ENCODE results near the gene HMGXB4.

HMGXB4 gene

GRCh38 chr22:35299217-35299672 is 42.0 kb downstream of the HMGXB4 start:
- peak overlapping the region; percentile 35; the same call in 1 of the 2 replicates for H3K27ac ChIP-seq (ENCODE audit: low read depth, low read length)
- no peaks in the 10 kb centered on the region for H3K9me2 ChIP-seq (replicated peaks; ENCODE audit: control insufficient read depth, low read length)
- H3K4me3 ChIP-seq (ENCODE audit: low read length) = peak overlapping the region; percentile 96
- H3F3A ChIP-seq (ENCODE audit: control insufficient read depth, insufficient read depth) = peaks cover 36% of the 10 kb centered on the region
- no peaks in the 10 kb centered on the region for H3K27me3 ChIP-seq (ENCODE audit: control insufficient read depth, low read length)
- no peak for TF ChIP-seq EZH2phosphoT487 (IDR thresholded peaks at IDR 0.05; ENCODE audit: borderline replicate concordance, low read length)
- TF ChIP-seq, protein P1, sequence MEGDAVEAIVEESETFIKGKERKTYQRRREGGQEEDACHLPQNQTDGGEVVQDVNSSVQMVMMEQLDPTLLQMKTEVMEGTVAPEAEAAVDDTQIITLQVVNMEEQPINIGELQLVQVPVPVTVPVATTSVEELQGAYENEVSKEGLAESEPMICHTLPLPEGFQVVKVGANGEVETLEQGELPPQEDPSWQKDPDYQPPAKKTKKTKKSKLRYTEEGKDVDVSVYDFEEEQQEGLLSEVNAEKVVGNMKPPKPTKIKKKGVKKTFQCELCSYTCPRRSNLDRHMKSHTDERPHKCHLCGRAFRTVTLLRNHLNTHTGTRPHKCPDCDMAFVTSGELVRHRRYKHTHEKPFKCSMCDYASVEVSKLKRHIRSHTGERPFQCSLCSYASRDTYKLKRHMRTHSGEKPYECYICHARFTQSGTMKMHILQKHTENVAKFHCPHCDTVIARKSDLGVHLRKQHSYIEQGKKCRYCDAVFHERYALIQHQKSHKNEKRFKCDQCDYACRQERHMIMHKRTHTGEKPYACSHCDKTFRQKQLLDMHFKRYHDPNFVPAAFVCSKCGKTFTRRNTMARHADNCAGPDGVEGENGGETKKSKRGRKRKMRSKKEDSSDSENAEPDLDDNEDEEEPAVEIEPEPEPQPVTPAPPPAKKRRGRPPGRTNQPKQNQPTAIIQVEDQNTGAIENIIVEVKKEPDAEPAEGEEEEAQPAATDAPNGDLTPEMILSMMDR (IDR thresholded peaks at IDR 0.05; ENCODE audit: low read depth, low read length, poor library complexity, severe bottlenecking) = peak; percentile 21
- H3K4me1 ChIP-seq (ENCODE audit: control insufficient read depth, low read length) = peaks cover 13% of the 10 kb centered on the region
- H3K36me3 ChIP-seq (ENCODE audit: control insufficient read depth, low read length) = peaks cover 23% of the 10 kb centered on the region
- H3K79me2 ChIP-seq (ENCODE audit: control insufficient read depth, low read length) = 0 out of 2 replicates have a peak, but pooled peaks cover 3% of the 10 kb centered on the region
- no peaks in the 10 kb centered on the region for H4K20me1 ChIP-seq (ENCODE audit: control insufficient read depth, insufficient read depth, low read depth, low read length)
- no peaks in the 10 kb centered on the region for H3K9me3 ChIP-seq (ENCODE audit: control insufficient read depth, insufficient read depth, low read length)
- H3K4me2 ChIP-seq (ENCODE audit: low read length) = peak overlapping the region; percentile 100

GRCh38 chr22:35299673-35300499 is 42.6 kb downstream of the HMGXB4 start, which contains the start of gene TOM1:
Gene TOM1 (plus strand): TSS chr22:35299894. CDS start chr22:35299929, 35 bp downstream.
- no peaks in the 10 kb centered on the region for H3K9me3 ChIP-seq (ENCODE audit: control insufficient read depth, insufficient read depth, low read length)
- H3K4me3 ChIP-seq (ENCODE audit: low read length) = peak within 1 kb of the TSS; percentile 96
- H3K4me2 ChIP-seq (ENCODE audit: low read length) = peak within 1 kb of the TSS; percentile 100
- no peaks in the 10 kb centered on the region for H3K9me2 ChIP-seq (replicated peaks; ENCODE audit: control insufficient read depth, low read length)
- peaks cover 36% of the 10 kb centered on the region for H3F3A ChIP-seq (ENCODE audit: control insufficient read depth, insufficient read depth)
- peaks cover 13% of the 10 kb centered on the region for H3K4me1 ChIP-seq (ENCODE audit: control insufficient read depth, low read length)
- TF ChIP-seq EZH2phosphoT487 (IDR thresholded peaks at IDR 0.05; ENCODE audit: borderline replicate concordance, low read length) = no peak
- TF ChIP-seq, protein P1 (IDR thresholded peaks at IDR 0.05; ENCODE audit: low read depth, low read length, poor library complexity, severe bottlenecking) = no peak
- H3K79me2 ChIP-seq (ENCODE audit: control insufficient read depth, low read length) = 0 out of 2 replicates have a peak, but pooled peaks cover 3% of the 10 kb centered on the region
- H3K36me3 ChIP-seq (ENCODE audit: control insufficient read depth, low read length) = peaks cover 18% of the 10 kb centered on the region
- peak within 1 kb of the TSS; percentile 35; the same call in 1 of the 2 replicates for H3K27ac ChIP-seq (ENCODE audit: low read depth, low read length)
- no peaks in the 10 kb centered on the region for H4K20me1 ChIP-seq (ENCODE audit: control insufficient read depth, insufficient read depth, low read depth, low read length)
- no peaks in the 10 kb centered on the region for H3K27me3 ChIP-seq (ENCODE audit: control insufficient read depth, low read length)

- H3K9me3 ChIP-seq (ENCODE audit: control insufficient read depth, insufficient read depth, low read length) = no peaks in the 10 kb centered on the region
- peaks cover 23% of the 10 kb centered on the region for H3K4me1 ChIP-seq (ENCODE audit: control insufficient read depth, low read length)
- H3K27me3 ChIP-seq (ENCODE audit: control insufficient read depth, low read length) = no peaks in the 10 kb centered on the region
- no peak overlapping the region for H3K4me3 ChIP-seq (ENCODE audit: low read length)
- peaks cover 21% of the 10 kb centered on the region for H3F3A ChIP-seq (ENCODE audit: control insufficient read depth, insufficient read depth)
- no peak for TF ChIP-seq EZH2phosphoT487 (IDR thresholded peaks at IDR 0.05; ENCODE audit: borderline replicate concordance, low read length)
- TF ChIP-seq, protein P1 (IDR thresholded peaks at IDR 0.05; ENCODE audit: low read depth, low read length, poor library complexity, severe bottlenecking) = no peak
- H3K27ac ChIP-seq (ENCODE audit: low read depth, low read length) = no peak overlapping the region
- H3K79me2 ChIP-seq (ENCODE audit: control insufficient read depth, low read length) = 0 out of 2 replicates have a peak, but pooled peaks cover 3% of the 10 kb centered on the region
- H4K20me1 ChIP-seq (ENCODE audit: control insufficient read depth, insufficient read depth, low read depth, low read length) = no peaks in the 10 kb centered on the region
- H3K4me2 ChIP-seq (ENCODE audit: low read length) = no peak overlapping the region
- no peaks in the 10 kb centered on the region for H3K9me2 ChIP-seq (replicated peaks; ENCODE audit: control insufficient read depth, low read length)
- peaks cover 6% of the 10 kb centered on the region for H3K36me3 ChIP-seq (ENCODE audit: control insufficient read depth, low read length)
Observed at GRCh38 chr22:35301372-35301874, 44.1 kb downstream of the HMGXB4 start.

All from DOHH2 (cell line).